Stimulated activated naive CD8-positive, alpha-beta T cell treated with anti-CD3 and anti-CD28 coated beads, Interleukin-15, Interleukin-2, amounts not matched to agents 100 ng/mL and 50 ng/mL, for 24 hours (primary cell): Measurements from ENCODE around the gene STX1B.

ENCODE experiments used
- H3K27ac Mint-ChIP-seq: one replicate; pipeline ENCODE4 v1.8.0; 2021; ENCODE audit warnings: mild to moderate bottlenecking, mixed read lengths
- H3K27me3 Mint-ChIP-seq: one replicate; pipeline ENCODE4 v1.8.0; 2021; ENCODE audit warnings: mixed read lengths
- H3K36me3 Mint-ChIP-seq: one replicate; pipeline ENCODE4 v1.8.0; 2021; ENCODE audit warnings: low read depth, mixed read lengths
- H3K4me1 Mint-ChIP-seq: one replicate; pipeline ENCODE4 v1.8.0; 2021; ENCODE audit warnings: low read depth, mixed read lengths
- H3K4me3 Mint-ChIP-seq: one replicate; pipeline ENCODE4 v1.8.0; 2021; ENCODE audit warnings: mild to moderate bottlenecking, mixed read lengths
- H3K9me3 Mint-ChIP-seq: one replicate; pipeline ENCODE4 v1.8.0; 2021; ENCODE audit warnings: mixed read lengths

STX1B gene

DNA sequence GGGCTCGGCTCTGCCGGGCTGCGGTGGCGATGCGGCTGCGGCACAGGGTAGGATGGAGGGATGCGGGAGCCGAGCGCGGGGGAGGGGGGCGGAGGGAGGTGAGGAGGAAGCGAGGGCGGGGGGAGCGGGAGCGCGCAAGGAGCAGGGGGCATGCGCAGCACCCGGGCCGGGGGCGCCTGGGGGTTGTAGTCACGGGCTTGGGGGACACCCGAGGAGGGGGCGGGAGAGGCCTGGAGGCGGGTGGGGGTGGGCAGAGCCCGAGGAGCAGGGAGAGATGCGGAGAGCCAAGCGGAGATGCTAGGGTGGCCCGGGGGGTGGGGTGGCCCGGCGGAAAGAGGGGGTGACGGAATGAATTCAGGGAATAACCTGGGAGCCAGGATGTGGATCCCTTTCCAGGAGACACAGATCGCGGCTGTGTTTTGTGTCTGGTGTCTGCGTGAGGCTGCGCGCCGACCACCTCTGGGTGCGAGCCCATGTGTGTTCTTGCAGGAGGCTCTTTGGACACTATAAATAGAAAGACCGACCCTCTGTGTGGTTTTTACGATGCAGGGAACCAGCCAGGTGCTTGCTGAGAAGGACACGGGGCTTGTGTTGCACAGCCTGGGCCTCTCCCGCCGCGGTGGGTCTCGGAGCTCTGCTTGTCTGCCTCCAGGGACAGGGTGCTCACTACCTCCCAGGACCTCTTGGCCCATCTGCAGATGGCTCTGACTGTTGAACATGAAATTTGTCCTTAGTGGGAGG lies at the start of gene STX1B:
STX1B (minus strand) TSS at position 54 of the 741 bp plus-strand sequence. CDS start 242 bp downstream, outside the sequence.
- Mint-ChIP-seq H3K4me3 (peak within 1 kb of the TSS; percentile 65), H3K27me3 (peaks cover 28% of the 10 kb centered on the region), H3K27ac (peak within 1 kb of the TSS; percentile 61), H3K9me3 (no peaks in the 10 kb centered on the region), H3K4me1 (peaks cover 17% of the 10 kb centered on the region), H3K36me3 (no peaks in the 10 kb centered on the region)

DNA sequence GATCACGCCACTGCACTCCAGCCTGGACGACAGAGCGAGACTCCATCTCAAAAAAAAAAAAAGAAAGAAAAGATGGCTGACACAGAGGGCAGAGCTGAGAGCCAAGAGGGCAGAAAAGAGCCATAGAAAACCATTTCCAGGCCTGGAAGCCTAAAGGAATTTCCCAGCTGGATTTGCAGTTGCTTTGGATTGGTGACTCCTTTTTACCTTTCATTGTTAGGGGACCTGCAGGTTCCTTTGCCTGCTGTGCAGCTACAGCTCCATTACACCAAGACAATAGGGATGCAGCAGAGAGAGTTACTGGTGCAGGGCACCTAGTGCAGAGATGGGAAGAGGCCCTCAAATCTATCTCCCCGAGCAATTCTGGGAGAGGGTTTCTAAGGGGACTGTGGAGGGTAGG lies 45.2 kb upstream of the STX1B start:
- Mint-ChIP-seq H3K4me3 (no peak overlapping the region), H3K27ac (no peak overlapping the region), H3K36me3 (peaks cover 11% of the 10 kb centered on the region), H3K27me3 (no peaks in the 10 kb centered on the region), H3K4me1 (peaks cover 12% of the 10 kb centered on the region), H3K9me3 (no peaks in the 10 kb centered on the region)

DNA sequence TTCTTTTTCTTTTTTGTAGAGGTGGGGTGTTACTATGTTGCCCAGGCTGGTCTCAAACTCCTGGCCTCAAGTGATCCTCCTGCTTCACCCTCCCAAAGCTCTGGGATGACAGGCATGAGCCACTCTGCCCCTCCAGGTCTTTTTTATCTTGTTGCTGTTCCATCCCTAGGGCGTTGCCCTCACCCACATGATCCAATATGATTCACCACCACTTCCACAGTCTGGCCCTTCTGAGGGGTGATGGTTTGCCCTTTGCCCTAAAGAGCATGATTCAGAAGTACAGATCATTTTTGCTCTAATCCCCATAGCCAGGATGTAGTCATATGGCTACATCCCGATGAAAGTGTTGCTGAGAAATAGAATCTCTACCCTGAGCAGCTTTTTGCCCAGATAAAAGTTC lies 41.7 kb upstream of the STX1B start:
- Mint-ChIP-seq H3K9me3 (no peaks in the 10 kb centered on the region), H3K27me3 (no peaks in the 10 kb centered on the region), H3K4me3 (no peak overlapping the region), H3K4me1 (peaks cover 12% of the 10 kb centered on the region), H3K27ac (no peak overlapping the region), H3K36me3 (no peaks in the 10 kb centered on the region)

DNA sequence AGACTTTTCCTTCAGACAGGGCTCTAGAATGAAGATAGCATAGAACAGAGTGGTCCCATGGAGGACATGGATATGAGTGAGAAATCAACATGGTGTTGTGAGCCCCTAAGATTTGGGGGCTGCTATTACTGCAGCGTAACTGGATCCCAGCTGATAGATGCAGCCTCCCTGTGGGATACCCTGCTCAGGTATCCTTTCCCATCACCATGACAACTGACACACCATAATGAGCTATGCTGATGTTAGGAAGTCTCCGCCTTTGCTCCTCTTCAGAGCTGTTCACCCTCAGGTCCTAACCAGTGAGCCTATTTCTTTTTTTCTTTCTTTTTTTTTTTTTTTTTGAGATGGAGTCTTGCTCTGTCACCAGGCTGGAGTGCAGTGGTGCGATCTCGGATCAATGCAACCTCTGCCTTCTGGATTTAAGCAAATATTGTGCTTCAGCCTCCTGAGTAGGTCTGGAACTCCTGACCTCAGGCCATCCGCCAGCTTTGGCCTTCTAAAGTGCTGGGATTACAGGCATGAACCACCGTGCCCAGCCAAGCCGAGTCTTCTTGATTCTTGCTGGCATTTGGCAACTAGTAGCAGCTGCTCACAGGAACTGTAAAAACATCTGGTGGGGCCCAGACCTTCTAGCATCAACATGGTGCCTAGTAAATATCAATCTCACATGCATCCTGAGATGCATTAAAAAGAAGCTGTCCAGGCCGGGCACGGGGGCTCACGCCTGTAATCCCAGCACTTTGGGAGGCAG lies 40.0 kb upstream of the STX1B start:
- no peak overlapping the region for H3K27ac Mint-ChIP-seq
- no peaks in the 10 kb centered on the region for H3K27me3 Mint-ChIP-seq
- H3K36me3 Mint-ChIP-seq: no peaks in the 10 kb centered on the region
- no peaks in the 10 kb centered on the region for H3K9me3 Mint-ChIP-seq
- no peak overlapping the region for H3K4me3 Mint-ChIP-seq
- peaks cover 12% of the 10 kb centered on the region for H3K4me1 Mint-ChIP-seq

DNA sequence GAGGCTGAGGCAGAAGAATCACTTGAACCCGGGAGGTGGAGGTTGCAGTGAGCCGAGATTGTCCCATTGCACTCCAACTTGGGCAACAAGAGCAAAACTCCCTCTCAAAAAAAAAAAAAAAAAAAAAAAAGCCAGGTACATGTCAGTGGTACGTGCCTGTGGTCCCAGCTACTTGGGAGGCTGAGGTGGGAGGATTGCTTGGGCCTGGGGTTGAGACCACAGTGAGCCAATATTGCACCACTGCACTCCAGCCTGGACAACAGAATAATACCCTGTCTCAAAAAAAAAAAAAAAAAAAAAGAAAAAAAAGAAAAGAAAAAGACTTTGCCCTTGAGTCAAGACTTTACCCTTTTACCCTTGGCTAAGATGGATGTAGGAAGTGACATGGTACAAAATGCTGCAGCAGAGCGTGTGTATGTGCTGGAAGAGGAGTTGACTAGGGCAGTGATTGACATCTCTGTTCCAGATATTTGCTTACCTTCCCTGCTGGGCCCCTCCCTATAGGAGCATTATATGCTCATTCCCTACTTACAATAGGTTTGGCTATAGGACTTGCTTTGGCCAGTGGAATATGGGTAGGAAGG lies 33.6 kb upstream of the STX1B start:
- Mint-ChIP-seq H3K27me3 (no peaks in the 10 kb centered on the region), H3K4me3 (no peak overlapping the region), H3K27ac (no peak overlapping the region), H3K36me3 (peaks cover 11% of the 10 kb centered on the region), H3K4me1 (no peaks in the 10 kb centered on the region), H3K9me3 (no peaks in the 10 kb centered on the region)

DNA sequence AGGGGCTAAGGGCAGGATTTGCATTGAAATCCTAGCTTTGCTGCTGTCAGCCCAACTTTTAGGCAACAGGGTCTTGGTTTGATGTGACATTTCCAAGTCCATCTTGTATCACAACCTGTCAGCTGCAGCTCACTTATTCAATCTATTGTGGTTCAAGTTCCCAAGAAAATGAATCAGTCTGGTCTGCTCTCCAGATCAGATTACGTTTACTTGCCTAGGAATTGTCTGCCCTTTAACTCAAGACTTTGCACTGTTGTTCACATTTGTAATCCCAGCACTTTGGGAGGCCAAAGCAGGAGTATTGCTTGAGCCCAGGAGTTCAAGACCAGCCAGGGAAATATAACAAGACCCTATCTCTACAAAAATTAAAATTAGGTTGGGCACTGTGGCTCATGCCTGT lies 32.9 kb upstream of the STX1B start:
- H3K4me3 Mint-ChIP-seq: no peak overlapping the region
- no peak overlapping the region for H3K27ac Mint-ChIP-seq
- H3K27me3 Mint-ChIP-seq: no peaks in the 10 kb centered on the region
- H3K4me1 Mint-ChIP-seq: no peaks in the 10 kb centered on the region
- peaks cover 12% of the 10 kb centered on the region for H3K36me3 Mint-ChIP-seq
- no peaks in the 10 kb centered on the region for H3K9me3 Mint-ChIP-seq

DNA sequence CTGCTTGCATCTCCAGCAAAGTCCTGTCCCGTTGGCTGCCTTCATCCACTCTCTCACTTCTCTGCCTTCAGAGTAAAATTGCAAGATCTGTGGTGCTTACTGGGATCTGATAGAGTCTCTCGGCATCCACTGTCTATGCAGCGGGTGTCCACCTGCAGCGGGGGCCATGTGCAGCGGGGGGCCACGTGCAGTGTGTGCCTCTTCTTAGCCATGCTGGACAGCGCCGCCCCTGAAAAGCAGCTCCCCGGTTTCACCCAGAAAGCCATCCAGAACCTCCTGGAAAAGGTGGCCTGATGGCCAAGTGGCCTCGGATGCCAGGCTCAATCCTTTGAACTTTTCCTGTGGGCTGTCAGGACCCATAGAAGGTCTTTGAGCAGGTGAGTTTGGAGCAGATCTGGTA lies 32.4 kb upstream of the STX1B start:
- H3K27ac Mint-ChIP-seq: no peak overlapping the region
- H3K4me3 Mint-ChIP-seq: no peak overlapping the region
- H3K4me1 Mint-ChIP-seq: no peaks in the 10 kb centered on the region
- H3K36me3 Mint-ChIP-seq: peaks cover 13% of the 10 kb centered on the region
- no peaks in the 10 kb centered on the region for H3K27me3 Mint-ChIP-seq
- H3K9me3 Mint-ChIP-seq: no peaks in the 10 kb centered on the region

DNA sequence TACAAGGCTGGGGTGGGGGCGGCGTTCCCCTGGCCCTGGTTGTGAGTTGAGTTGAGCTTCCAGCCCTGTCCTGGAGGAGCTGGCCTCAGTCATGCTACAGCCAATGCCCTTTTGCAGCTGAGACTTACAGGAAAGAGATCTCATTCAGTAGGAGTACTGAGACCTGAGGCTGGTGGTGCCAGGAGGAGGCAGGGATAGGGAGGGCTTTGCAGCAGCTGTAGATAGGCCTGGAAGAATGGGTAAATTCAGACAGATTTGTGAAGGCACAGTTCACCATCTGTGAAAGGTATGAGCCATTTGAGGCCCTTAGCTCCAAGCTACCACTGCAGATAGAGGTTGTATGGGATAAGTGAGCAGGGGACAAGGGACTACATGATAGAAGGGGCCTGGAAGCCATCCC lies 28.6 kb upstream of the STX1B start:
- Mint-ChIP-seq H3K36me3 (peaks cover 16% of the 10 kb centered on the region), H3K4me3 (no peak overlapping the region), H3K9me3 (no peaks in the 10 kb centered on the region), H3K27ac (no peak overlapping the region), H3K27me3 (no peaks in the 10 kb centered on the region), H3K4me1 (peaks cover 12% of the 10 kb centered on the region)

DNA sequence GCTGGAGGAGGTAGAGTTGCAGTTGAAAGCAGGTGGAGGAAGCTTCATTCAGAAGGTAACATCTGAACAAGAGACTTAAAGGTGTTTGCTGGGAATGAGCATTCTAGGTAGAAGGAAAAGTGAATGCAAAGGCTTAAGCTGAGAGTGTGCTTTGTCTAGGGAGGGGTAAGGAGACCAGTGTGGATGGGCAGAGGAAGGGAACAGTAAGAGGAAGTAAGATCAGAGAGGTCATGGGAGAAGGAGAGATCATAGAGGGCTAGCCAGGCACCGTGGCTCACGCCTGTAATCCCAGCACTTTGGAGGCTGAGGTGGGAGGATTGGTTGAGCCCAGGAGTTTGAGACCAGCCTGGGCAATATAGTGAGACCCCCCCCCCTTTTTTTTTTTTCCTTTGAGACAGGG lies 26.3 kb upstream of the STX1B start:
- H3K36me3 Mint-ChIP-seq: peaks cover 12% of the 10 kb centered on the region
- H3K27me3 Mint-ChIP-seq: no peaks in the 10 kb centered on the region
- no peak overlapping the region for H3K4me3 Mint-ChIP-seq
- H3K4me1 Mint-ChIP-seq: peaks cover 24% of the 10 kb centered on the region
- H3K27ac Mint-ChIP-seq: no peak overlapping the region
- no peaks in the 10 kb centered on the region for H3K9me3 Mint-ChIP-seq

DNA sequence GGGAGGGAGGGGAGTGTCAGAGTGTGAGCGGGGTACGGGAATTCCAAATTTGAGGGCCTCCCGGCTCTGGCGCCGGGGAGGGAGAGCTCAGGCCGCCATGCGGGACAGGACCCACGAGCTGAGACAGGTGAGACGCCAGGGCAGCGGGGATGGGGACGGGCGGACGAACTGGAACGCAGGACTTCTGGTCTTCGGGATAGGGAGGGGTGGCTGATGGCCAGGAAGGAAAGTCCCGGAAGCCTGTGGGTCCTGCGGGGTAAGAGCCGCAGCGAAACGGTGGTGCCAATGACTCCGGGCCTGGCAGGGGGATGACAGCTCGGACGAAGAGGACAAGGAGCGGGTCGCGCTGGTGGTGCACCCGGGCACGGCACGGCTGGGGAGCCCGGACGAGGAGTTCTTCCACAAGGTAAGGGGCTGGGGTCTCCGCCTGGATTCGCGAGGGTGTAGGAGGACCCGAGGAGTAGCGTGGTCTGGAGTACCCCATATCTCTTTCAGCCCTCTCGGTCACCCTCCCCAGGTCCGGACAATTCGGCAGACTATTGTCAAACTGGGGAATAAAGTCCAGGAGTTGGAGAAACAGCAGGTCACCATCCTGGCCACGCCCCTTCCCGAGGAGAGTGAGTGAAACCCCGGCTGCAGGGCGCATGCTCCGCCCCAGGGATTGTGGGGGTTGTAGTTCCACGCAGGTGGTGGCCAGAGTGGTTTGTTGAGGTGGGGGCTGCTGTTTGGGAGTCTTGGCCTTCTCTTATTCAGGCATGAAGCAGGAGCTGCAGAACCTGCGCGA lies 23.5 kb upstream of the STX1B start:
- peaks cover 5% of the 10 kb centered on the region for H3K36me3 Mint-ChIP-seq
- no peaks in the 10 kb centered on the region for H3K9me3 Mint-ChIP-seq

DNA sequence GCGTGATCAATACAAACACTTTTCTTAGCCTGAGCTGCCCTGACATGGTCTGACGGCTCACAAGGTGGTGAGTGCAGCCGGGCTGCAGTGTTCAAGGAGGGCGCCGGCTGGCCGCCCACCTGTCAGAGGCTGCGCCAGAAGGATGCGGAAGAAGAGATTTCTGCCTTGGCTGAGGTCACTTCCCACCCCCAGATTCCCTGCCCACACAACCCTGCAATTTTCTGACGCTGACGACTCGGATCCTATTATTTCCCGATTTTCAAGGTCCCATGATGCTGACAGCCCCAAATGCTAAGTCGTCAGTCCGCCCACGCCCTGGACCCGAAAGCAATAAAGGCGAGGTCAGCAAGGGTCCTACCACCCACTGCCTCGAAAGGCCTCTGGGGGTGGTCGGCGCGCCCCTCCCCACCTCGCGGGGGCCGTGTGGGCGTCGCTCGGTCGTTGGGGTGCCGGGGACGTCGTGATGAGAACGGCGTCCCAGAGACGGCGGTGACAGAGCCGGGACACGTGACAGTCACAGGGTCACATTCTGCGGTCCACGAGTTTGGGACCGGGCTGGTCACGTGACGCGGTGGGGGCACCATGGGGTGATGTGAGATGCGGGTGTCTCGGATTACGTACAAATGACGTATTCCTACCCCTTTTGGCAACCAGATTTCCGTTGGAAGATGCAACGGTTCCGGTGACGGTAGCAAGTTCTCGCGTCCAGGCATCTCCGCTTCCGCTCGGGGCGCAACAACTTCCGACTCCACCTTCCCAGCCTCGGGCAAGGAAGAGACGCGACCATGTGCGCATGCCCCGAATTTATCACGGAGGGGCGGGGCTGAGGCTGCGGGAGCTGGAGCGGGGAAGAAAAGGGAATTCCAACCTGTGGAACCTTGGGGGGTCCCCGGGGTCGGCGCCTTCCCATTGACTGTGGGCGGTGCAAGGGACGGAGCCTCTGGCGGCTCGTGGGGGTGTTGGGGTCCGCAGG lies 22.6 kb upstream of the STX1B start, which contains the start of gene STX4:
STX4 (plus strand) TSS at position 823 of the 973 bp plus-strand sequence. CDS start 248 bp downstream, outside the sequence.
- Mint-ChIP-seq H3K27ac (peak within 1 kb of the TSS; percentile 95), H3K4me3 (peak within 1 kb of the TSS; percentile 84), H3K36me3 (peaks cover 4% of the 10 kb centered on the region), H3K4me1 (peaks cover 27% of the 10 kb centered on the region), H3K9me3 (no peaks in the 10 kb centered on the region), H3K27me3 (no peaks in the 10 kb centered on the region)

More for the DNA sequence above, 23.5 kb upstream of the STX1B start:
- Mint-ChIP-seq H3K4me1 (peaks cover 27% of the 10 kb centered on the region), H3K4me3 (peak overlapping the region; percentile 84), H3K27me3 (no peaks in the 10 kb centered on the region), H3K27ac (peak overlapping the region; percentile 95)

DNA sequence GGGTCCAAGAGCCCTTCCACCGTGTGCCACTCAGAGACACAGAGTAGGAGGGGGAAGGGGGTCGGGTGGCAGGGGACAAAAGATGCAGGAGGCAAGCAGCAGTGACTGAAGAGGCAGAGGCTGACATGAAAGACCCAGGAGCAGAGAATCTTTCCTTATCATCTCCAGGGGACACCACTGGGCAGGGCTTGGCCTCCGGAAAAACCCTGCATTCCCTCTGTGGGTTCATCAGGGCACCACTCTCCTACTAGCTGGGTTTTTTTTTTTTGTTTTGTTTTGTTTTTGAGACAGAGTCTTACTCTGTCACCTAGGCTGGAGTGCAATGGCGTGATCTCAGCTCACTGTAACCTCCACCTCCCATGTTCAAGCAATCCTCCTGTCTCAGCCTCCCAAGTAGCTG lies 20.8 kb upstream of the STX1B start:
- H3K36me3 Mint-ChIP-seq: no peaks in the 10 kb centered on the region
- H3K27me3 Mint-ChIP-seq: no peaks in the 10 kb centered on the region
- no peaks in the 10 kb centered on the region for H3K9me3 Mint-ChIP-seq
- H3K4me3 Mint-ChIP-seq: no peak overlapping the region
- peaks cover 27% of the 10 kb centered on the region for H3K4me1 Mint-ChIP-seq
- no peak overlapping the region for H3K27ac Mint-ChIP-seq

DNA sequence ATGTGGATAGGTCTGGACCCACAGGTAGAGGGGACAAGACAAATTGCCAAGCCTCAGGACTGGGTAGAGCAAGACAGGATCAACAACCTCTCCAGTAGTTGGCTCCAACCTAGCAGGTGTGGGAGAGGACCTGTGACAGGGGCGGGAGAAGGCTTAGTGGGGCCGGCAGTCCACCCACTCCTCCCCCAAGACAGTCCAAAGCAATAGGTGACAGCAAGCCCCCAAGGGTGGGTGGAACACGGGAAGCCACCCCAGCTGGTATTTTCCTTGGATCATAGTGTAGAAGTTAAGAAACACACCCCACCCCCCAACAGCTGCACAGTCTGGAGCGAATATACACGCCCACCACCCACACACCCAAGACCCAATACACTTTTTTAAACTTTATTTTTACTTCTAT lies 18.8 kb upstream of the STX1B start:
- no peak overlapping the region for H3K27ac Mint-ChIP-seq
- no peaks in the 10 kb centered on the region for H3K36me3 Mint-ChIP-seq
- H3K27me3 Mint-ChIP-seq: no peaks in the 10 kb centered on the region
- no peak overlapping the region for H3K4me3 Mint-ChIP-seq
- H3K4me1 Mint-ChIP-seq: peaks cover 18% of the 10 kb centered on the region
- no peaks in the 10 kb centered on the region for H3K9me3 Mint-ChIP-seq

DNA sequence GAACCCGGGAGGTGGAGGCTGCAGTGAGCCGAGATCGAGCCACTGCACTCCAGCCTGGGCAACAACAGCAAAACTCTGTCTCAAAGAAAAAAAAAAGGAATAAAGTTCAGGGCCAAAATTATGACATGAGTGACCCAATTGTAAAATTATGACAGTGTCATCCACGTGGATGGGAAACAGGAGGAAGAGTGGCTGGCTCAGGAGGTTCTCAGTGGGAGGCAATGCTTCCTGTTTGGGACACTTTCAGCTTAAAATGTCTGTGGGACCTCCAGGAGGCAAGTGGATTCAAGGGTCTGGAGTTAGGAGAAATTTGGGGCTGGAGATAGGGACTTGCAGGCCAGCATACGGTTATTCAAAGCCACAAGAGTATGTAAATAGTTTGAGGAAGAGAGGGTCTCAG lies 14.9 kb upstream of the STX1B start:
- no peak overlapping the region for H3K4me3 Mint-ChIP-seq
- H3K36me3 Mint-ChIP-seq: no peaks in the 10 kb centered on the region
- no peaks in the 10 kb centered on the region for H3K9me3 Mint-ChIP-seq
- H3K27ac Mint-ChIP-seq: no peak overlapping the region
- no peaks in the 10 kb centered on the region for H3K27me3 Mint-ChIP-seq
- peaks cover 5% of the 10 kb centered on the region for H3K4me1 Mint-ChIP-seq
